AG10803 (cell line): ENCODE data around the gene ATAD3A.
"Not testable (repeated sequence)": the region's sequence is repeated elsewhere in the genome, so short reads cannot be mapped to it uniquely, and the experiment has no call there.

Source experiments
- DNase-seq: peaks from one replicate; pipeline ENCODE4 v3.0.0; 2010; ENCODE audit warnings: low read depth
- H3K4me3 ChIP-seq: 2 replicates; pipeline ENCODE4 v1.5.1; 2011; ENCODE audit warnings: mild to moderate bottlenecking, low read length, control low read depth
- CTCF ChIP-seq: conservative IDR thresholded peaks from 2 replicates; pipeline ENCODE4 v1.5.1; 2011; ENCODE audit warnings: mild to moderate bottlenecking, low read length, control low read depth, inconsistent platforms

ATAD3A gene

GRCh38 chr1:1529936-1530335 is 18.0 kb downstream of the ATAD3A start:
- H3K4me3 ChIP-seq = no peak overlapping the region
- no peak for TF ChIP-seq CTCF
- DNase-seq = no peak

GRCh38 chr1:1531947-1532346 is 20.0 kb downstream of the ATAD3A start:
- no peak overlapping the region for H3K4me3 ChIP-seq
- no peak for DNase-seq
- TF ChIP-seq CTCF = no peak

GRCh38 chr1:1533176-1533893 is 21.4 kb downstream of the ATAD3A start:
- H3K4me3 ChIP-seq, DNase-seq: not testable (repeated sequence)

- not testable (repeated sequence) for H3K4me3 ChIP-seq, DNase-seq
Observed at GRCh38 chr1:1533894-1534291, 21.9 kb downstream of the ATAD3A start.

- DNase-seq = no peak
- TF ChIP-seq CTCF = no peak
- H3K4me3 ChIP-seq = no peak overlapping the region
Observed at GRCh38 chr1:1534401-1535154, 22.6 kb downstream of the ATAD3A start.

- DNase-seq = no peak
- no peak overlapping the region for H3K4me3 ChIP-seq
- no peak for TF ChIP-seq CTCF
Observed at GRCh38 chr1:1535201-1536018, 23.4 kb downstream of the ATAD3A start.

- no peak overlapping the region for H3K4me3 ChIP-seq
- DNase-seq = no peak
- no peak for TF ChIP-seq CTCF
Observed at GRCh38 chr1:1536019-1536937, 24.3 kb downstream of the ATAD3A start.
